ENCODE data around the gene APOL5. TPM values are rescaled to one million over a fixed set of nuclear protein-coding genes. Genes with fewer than 3 reads are reported as not detected.
A peak's percentile ranks its signal among the peaks of the same experiment; 100 is the strongest.

APOL5 gene
- polyA plus RNA-seq, 1 experiment = not detected

DNA sequence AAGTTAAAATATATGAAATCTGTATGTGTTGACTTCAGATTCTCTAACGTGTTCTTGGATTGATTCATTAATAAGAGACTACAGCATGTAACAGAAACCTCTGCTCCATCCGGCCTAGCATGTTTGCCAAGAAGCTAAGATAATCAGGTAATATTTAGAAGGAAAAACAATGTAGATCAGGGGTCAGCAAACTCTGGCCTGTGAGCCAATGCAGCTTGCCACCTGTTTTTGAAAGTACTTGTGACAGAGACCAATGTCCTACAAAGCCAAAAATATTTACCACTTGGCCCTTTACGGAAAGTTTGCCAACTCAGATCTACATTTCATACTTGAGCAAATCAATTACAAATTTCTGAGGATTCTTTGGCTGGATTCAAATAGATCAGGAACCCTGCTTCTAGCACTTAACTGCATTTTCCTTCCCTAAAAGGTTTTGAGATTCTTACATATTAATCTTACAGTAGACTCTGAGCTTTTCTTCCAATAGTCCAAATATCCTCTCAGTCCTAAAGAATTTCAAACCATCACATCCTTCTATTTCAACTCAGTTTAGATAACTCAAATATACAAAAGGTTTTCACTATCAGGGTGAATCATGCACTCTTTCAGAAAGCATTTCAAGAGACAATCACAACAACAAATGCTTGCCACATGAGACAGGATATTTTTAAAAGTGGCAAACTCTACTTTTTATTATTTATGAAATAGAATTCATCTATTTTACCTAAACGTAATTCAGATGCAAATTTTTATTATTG, 29.5 kb downstream of the APOL5 start:
- ChIA-PET POLR2A (no interaction called here), CTCF (no interaction called here)
- Histone ChIP-seq H3K36me3 (ENCODE audit: control insufficient read depth, insufficient read depth, low read length) (peaks cover 5% of the 10 kb centered on the region), H3K4me3 (ENCODE audit: low read depth, low read length) (no peak overlapping the region), H3K27me3 (ENCODE audit: control insufficient read depth, insufficient read depth, low read length) (no peaks in the 10 kb centered on the region)
- no peak for DNase-seq (ENCODE audit: low read depth)
- TF ChIP-seq, protein P1, sequence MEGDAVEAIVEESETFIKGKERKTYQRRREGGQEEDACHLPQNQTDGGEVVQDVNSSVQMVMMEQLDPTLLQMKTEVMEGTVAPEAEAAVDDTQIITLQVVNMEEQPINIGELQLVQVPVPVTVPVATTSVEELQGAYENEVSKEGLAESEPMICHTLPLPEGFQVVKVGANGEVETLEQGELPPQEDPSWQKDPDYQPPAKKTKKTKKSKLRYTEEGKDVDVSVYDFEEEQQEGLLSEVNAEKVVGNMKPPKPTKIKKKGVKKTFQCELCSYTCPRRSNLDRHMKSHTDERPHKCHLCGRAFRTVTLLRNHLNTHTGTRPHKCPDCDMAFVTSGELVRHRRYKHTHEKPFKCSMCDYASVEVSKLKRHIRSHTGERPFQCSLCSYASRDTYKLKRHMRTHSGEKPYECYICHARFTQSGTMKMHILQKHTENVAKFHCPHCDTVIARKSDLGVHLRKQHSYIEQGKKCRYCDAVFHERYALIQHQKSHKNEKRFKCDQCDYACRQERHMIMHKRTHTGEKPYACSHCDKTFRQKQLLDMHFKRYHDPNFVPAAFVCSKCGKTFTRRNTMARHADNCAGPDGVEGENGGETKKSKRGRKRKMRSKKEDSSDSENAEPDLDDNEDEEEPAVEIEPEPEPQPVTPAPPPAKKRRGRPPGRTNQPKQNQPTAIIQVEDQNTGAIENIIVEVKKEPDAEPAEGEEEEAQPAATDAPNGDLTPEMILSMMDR (IDR thresholded peaks at IDR 0.05; ENCODE audit: insufficient read depth, low read depth, low read length) = no peak

DNA sequence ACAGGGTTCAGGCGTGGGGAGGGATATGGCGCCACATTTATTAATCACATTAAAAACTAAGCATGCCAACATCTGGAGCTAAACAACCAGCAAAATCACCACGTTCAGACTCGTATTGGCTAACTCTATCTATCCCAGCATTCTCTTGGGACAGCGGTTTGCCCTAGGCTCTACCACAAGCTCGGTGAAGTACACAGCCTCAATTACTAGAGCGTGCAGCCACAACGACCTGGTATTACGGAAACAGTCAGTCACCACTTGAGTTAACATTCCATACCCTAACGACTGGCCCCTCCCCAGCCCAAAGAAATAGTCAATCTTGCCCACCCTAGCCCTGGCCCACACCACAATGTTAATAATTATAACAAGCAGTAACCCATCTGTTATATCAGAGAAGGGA, 32.1 kb downstream of the APOL5 start:
- Histone ChIP-seq H3K27me3 (ENCODE audit: control insufficient read depth, insufficient read depth, low read length) (no peaks in the 10 kb centered on the region), H3K36me3 (ENCODE audit: control insufficient read depth, insufficient read depth, low read length) (peaks cover 7% of the 10 kb centered on the region), H3K4me3 (ENCODE audit: low read depth, low read length) (no peak overlapping the region)
- TF ChIP-seq, protein P1 (IDR thresholded peaks at IDR 0.05; ENCODE audit: insufficient read depth, low read depth, low read length) = no peak
- peak; percentile 46 for DNase-seq (ENCODE audit: low read depth)
- POLR2A ChIA-PET = interaction anchor here (0.6 kb wide), 2 partner anchors 68 to 160 kb away, joined by 4 read pairs; no protein-coding TSS in a partner anchor
- CTCF ChIA-PET = interaction anchor here (0.9 to 1.6 kb wide), 3 partner anchors 9 to 120 kb away, joined by 3 to 6 read pairs (median 4); no protein-coding TSS in a partner anchor

DNA sequence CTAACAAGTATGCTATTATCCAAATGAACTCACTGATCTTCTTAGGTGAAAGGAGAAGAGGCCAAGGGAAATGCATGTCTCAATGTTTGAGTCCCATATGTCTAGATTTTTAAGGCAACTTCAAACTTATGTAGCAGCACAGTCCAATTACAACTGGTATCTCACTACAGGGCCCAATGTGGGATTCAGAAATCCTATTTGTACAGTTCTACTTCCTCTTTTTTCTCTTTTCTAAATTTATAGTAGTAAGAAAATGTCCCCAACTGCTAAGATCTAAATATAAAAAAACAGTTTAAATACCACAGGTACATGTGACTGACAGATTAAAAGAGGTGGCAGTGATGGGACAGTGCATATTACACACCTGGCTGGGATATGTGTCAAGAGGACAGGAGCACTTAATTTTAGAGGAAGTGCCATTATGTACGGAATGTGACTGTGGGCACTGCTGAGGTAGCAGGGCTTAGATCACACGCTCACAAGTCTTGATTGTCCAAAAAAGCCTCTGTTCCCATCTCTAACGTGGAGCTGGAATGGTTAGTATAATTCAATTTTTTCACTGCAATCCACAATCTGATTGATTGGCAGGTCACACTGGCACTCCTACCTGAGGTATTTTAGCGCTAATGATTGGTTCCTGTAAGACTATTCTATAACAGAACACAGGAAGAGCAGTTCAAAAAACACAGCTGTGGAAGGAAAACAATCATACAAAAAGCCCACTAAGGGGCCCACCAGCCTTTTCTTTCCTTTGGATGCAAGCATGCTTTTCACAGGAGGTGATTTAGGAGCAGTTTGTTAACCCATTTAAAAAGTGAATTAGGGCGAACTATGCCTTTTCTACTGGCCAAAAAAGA, 34.6 kb downstream of the APOL5 start:
- Histone ChIP-seq H3K36me3 (ENCODE audit: control insufficient read depth, insufficient read depth, low read length) (peaks cover 2% of the 10 kb centered on the region; the same call in 1 of the 2 replicates), H3K27me3 (ENCODE audit: control insufficient read depth, insufficient read depth, low read length) (no peaks in the 10 kb centered on the region), H3K4me3 (ENCODE audit: low read depth, low read length) (no peak overlapping the region)
- CTCF ChIA-PET = interaction anchor here (0.6 to 1.6 kb wide), 3 partner anchors 22 to 170 kb away, joined by 3 read pairs; no protein-coding TSS in a partner anchor
- TF ChIP-seq, protein P1 (IDR thresholded peaks at IDR 0.05; ENCODE audit: insufficient read depth, low read depth, low read length) = no peak
- DNase-seq (ENCODE audit: low read depth) = no peak
- POLR2A ChIA-PET = no interaction called here

- H3K27me3 ChIP-seq (ENCODE audit: control insufficient read depth, insufficient read depth, low read length) = no peaks in the 10 kb centered on the region
- no peak overlapping the region for H3K4me3 ChIP-seq (ENCODE audit: low read depth, low read length)
- CTCF ChIA-PET = interaction anchor here (0.6 to 1.6 kb wide), 3 partner anchors 22 to 169 kb away, joined by 3 read pairs; no protein-coding TSS in a partner anchor
- TF ChIP-seq, protein P1 (IDR thresholded peaks at IDR 0.05; ENCODE audit: insufficient read depth, low read depth, low read length) = no peak
- POLR2A ChIA-PET = no interaction called here
- H3K36me3 ChIP-seq (ENCODE audit: control insufficient read depth, insufficient read depth, low read length) = peaks cover 2% of the 10 kb centered on the region; the same call in 1 of the 2 replicates
- no peak for DNase-seq (ENCODE audit: low read depth)
These were observed 35.2 kb downstream of the APOL5 start for GRCh38 chr22:35752863-35753189.

GRCh38 chr22:35754761-35755160, 37.1 kb downstream of the APOL5 start:
- TF ChIP-seq, protein P1 (IDR thresholded peaks at IDR 0.05; ENCODE audit: insufficient read depth, low read depth, low read length) = no peak
- Histone ChIP-seq H3K4me3 (ENCODE audit: low read depth, low read length) (no peak overlapping the region), H3K27me3 (ENCODE audit: control insufficient read depth, insufficient read depth, low read length) (no peaks in the 10 kb centered on the region), H3K36me3 (ENCODE audit: control insufficient read depth, insufficient read depth, low read length) (peaks cover 8% of the 10 kb centered on the region)
- ChIA-PET CTCF (interaction anchor here (0.6 to 1.0 kb wide), 2 partner anchors 12 to 171 kb away, joined by 3 to 4 read pairs; no protein-coding TSS in a partner anchor), POLR2A (no interaction called here)
- DNase-seq (ENCODE audit: low read depth) = no peak

All from BJ (cell line).